Activated CD4-positive, alpha-beta T cell treated with anti-CD3 and anti-CD28 coated beads for 24 hours (primary cell): ENCODE results near the gene CERS2.

Experiments
- DNase-seq, 2 donors: peaks; one replicate each; pipeline ENCODE4 v3.0.0-alpha.2; 2020; ENCODE audit warnings: low read depth in 2 of 2

The CERS2 gene, protein sequence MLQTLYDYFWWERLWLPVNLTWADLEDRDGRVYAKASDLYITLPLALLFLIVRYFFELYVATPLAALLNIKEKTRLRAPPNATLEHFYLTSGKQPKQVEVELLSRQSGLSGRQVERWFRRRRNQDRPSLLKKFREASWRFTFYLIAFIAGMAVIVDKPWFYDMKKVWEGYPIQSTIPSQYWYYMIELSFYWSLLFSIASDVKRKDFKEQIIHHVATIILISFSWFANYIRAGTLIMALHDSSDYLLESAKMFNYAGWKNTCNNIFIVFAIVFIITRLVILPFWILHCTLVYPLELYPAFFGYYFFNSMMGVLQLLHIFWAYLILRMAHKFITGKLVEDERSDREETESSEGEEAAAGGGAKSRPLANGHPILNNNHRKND

GRCh38 chr1:150974580-150975478 lies at the start of gene CERS2:
Gene CERS2 (minus strand): TSS chr1:150974835. CDS start chr1:150969090, 5,745 bp downstream.
- DNase-seq: peak; percentile 48 to 50

DNA sequence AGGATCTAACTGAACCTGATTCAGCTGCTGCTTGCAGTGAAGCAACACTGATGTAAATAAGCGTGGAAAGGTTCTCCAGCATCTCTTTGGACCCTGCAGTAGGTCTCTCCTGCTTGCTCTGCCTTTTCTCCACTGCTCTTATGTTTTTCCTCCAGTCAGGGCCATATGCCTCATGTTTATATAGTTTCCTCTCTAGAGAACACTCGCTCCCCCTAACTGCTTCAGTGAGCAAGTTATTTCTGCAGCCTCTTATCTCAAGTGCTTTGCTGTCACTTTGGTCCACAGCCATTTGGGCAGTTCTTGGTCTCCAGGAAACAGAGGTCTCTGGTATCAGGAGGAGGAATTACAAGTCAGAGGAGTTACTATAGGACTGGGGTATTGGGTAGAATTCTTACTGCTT lies 38.9 kb upstream of the CERS2 start:
- no peak for DNase-seq

DNA sequence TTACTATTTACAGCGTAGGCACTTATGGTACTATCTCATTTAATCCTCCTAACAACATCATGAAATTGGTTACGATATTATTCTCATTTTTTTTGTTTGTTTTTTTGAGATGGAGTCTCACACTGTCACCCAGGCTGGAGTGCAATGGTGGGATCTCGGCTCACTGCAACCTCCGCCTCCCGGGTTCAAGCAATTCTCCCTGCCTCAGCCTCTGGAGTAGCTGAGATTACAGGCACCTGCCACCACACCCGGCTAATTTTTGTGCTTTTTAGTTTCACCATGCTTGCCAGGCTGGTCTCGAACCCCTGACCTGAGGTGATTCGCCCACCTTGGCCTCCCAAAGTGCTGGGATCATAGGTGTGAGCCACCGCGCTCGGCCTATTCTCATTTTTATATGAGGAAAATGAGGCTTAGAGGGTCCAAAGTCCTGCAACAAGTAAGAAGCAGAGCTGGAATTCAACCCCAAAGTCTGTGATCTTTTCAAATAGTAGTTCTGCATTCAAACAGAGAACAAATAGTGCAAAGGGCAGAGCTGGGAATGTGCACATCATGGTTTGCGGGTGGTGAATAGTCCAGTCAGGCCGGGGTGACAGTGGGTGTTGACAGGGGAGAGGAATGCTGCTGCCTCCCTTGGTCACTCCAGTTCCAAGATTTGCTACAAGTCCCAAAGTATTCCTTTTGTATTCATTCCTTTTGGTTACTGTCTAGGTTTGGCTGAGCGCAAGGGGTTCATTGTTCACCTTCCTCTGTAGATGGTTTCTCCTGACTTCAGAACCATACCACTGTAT lies 38.2 kb upstream of the CERS2 start:
- DNase-seq: no peak

GRCh38 chr1:151011154-151011850 lies 36.7 kb upstream of the CERS2 start:
- no peak for DNase-seq

- no peak for DNase-seq
Measured at GRCh38 chr1:151010346-151010726, 35.7 kb upstream of the CERS2 start.

GRCh38 chr1:151009674-151010345 lies 35.2 kb upstream of the CERS2 start:
- no peak for DNase-seq

GRCh38 chr1:151009206-151009587 lies 34.6 kb upstream of the CERS2 start:
- DNase-seq: no peak

- peak; percentile 94 to 97 for DNase-seq
Measured at GRCh38 chr1:151008244-151009205, 33.9 kb upstream of the CERS2 start, which contains the start of gene PRUNE1. Gene PRUNE1 (plus strand): TSS chr1:151008449. CDS start chr1:151008633, 184 bp downstream.

DNA sequence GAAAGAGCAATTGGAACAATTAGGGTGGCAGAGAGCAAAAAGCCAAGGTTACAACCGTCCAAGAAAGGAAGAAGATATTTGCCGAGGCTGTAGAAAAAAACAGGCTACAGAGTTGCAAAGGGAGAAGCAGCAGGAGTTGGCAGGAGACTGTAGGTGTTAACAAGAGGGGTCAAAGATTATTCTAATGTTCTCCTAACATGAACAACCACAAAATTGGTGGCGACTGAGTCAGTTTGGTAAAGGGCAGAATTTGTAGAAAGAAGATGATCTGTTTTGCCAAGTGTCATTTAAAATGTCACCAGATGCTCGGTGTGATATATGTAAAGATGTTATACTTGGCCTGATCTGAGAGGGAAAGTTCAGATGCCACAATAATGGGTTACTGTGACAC lies 33.2 kb upstream of the CERS2 start:
- no peak for DNase-seq

GRCh38 chr1:151006327-151007052 lies 31.9 kb upstream of the CERS2 start, which contains the start of gene MINDY1:
Gene MINDY1 (minus strand): TSS chr1:151006902. CDS start chr1:151002617, 4,285 bp downstream.
- DNase-seq: no peak

DNA sequence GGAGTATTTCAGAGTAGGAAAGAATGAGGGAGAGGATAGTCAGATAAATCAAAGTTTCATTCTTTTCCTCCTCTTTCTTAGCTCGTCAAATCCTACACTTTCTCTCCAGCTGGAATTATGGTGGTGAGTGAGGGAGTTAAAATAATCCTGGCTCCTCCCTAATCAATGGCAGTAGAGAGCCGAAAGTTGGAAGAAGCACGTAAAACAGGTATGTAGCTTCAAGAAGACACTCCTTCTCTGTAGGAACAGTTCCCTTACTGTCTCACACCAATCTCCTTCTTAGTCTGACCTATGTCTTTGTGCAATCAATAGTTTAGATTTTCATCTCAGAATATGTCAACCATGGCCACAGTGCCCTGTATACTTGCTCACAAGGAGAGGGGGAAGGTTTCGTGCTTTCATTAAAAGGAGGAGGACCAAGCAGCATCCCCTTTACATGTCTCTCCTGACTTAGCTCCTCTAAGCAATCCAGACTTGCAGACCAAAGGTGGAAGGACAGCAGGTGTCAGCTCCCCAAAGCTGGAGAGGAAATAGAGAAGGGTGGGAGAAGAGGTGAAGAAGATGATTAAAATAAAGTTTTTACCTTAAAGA lies 31.2 kb upstream of the CERS2 start:
- no peak for DNase-seq

DNA sequence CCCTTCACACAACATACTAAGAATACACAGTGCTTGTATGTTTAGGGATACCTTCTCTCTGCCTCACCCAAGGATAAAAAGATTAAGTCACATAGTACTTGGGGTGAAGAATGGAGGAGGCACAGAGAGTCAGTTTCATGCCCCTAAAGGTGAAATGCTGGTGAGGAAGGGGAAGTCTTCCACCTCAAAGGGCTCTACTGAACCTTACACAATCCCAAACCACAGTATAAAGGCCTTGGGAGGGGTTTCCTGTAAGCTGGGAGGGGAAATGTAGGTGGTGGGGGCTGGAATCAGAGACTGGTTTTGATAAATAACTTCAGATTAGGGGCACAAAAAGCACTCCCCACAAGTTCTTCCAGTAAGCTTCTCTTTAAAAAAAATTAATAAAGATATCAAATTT lies 28.5 kb upstream of the CERS2 start:
- DNase-seq: no peak

- no peak for DNase-seq
Measured at GRCh38 chr1:151002611-151003010, 28.0 kb upstream of the CERS2 start.

GRCh38 chr1:151002051-151002450 lies 27.4 kb upstream of the CERS2 start:
- no peak for DNase-seq

- DNase-seq: no peak
Measured at GRCh38 chr1:151001602-151002001, 27.0 kb upstream of the CERS2 start.

- DNase-seq: no peak
Measured at GRCh38 chr1:151000408-151000807, 25.8 kb upstream of the CERS2 start.

GRCh38 chr1:150999926-151000325 lies 25.3 kb upstream of the CERS2 start:
- no peak for DNase-seq

DNA sequence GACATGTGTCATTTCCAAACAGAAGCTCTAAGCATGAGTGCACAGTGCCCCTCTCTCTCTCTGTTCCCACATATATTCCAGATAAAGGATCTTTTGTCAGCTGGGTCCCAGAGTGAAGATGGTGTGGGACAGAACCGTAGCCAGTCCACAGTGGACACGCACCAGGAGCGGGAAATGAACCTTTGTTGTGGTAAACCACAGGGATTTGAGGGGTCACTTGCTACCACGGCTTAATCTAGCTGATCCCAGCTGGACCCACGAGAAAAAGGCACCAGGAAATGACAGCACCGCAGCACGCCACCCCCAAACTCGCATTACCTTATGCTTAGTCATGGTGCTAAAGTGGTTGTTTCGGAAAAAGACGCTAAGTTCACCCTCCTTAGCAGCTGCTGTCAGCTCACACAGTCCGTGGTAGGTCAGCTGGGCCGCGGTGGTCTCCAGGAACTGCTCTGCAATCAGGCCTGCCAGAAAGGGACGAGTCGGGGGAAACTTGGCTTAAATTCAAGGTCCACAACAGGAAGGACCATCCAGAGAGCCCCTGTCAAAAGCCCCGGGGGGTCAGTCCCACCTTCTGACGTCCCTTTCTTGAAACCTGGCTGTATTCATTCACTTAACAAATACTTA lies 24.5 kb upstream of the CERS2 start:
- no peak for DNase-seq
